HEK293 (cell line): ENCODE results near the gene RAB24.
A peak's percentile ranks its signal among the peaks of the same experiment; 100 is the strongest.

Source experiments
- ATF2 ChIP-seq: fragments of 450-650 bp; formaldehyde crosslinking; IDR thresholded peaks from 2 replicates; pipeline ENCODE4 v1.5.1; 2016; ENCODE audit warnings: missing biosample characterization, missing genetic modification characterization, low read depth
- GLIS1 ChIP-seq: fragments of 450-650 bp; formaldehyde crosslinking; IDR thresholded peaks from 2 replicates; pipeline ENCODE4 v1.5.1; 2016; ENCODE audit warnings: missing biosample characterization, missing genetic modification characterization
- KLF10 ChIP-seq: fragments of 450-650 bp; IDR thresholded peaks from 2 replicates; pipeline ENCODE4 v1.5.1; 2018; ENCODE audit warnings: missing biosample characterization, mild to moderate bottlenecking, missing genetic modification characterization
- KLF16 ChIP-seq: fragments of 450-650 bp; formaldehyde crosslinking; IDR thresholded peaks from 2 replicates; pipeline ENCODE4 v1.5.1; 2017; ENCODE audit warnings: missing biosample characterization, missing genetic modification characterization
- KLF8 ChIP-seq: fragments of 450-650 bp; formaldehyde crosslinking; IDR thresholded peaks from 2 replicates; pipeline ENCODE4 v1.5.1; 2016; ENCODE audit warnings: missing biosample characterization, missing genetic modification characterization
- OSR2 ChIP-seq: fragments of 450-650 bp; formaldehyde crosslinking; IDR thresholded peaks from 2 replicates; pipeline ENCODE4 v1.5.1; 2016; ENCODE audit warnings: missing biosample characterization, missing genetic modification characterization
- OVOL3 ChIP-seq: fragments of 450-650 bp; formaldehyde crosslinking; IDR thresholded peaks from 2 replicates; pipeline ENCODE4 v1.5.1; 2016; ENCODE audit warnings: missing biosample characterization, missing genetic modification characterization
- ZBTB1 ChIP-seq: fragments of 450-650 bp; formaldehyde crosslinking; IDR thresholded peaks from 2 replicates; pipeline ENCODE4 v1.5.1; 2016; ENCODE audit warnings: missing biosample characterization, missing genetic modification characterization
- ZBTB11 ChIP-seq: fragments of 450-650 bp; formaldehyde crosslinking; conservative IDR thresholded peaks from 2 replicates; pipeline ENCODE4 v1.5.1; 2016; ENCODE audit warnings: low read depth, missing biosample characterization, missing genetic modification characterization
- ZBTB20 ChIP-seq: fragments of 450-650 bp; formaldehyde crosslinking; IDR thresholded peaks from 2 replicates; pipeline ENCODE4 v1.5.1; 2016; ENCODE audit warnings: missing biosample characterization, missing genetic modification characterization
- ZBTB26 ChIP-seq: fragments of 450-650 bp; formaldehyde crosslinking; optimal IDR thresholded peaks from 2 replicates; pipeline ENCODE3; 2016; ENCODE audit warnings: missing biosample characterization, mild to moderate bottlenecking, missing genetic modification characterization
- ZEB2 ChIP-seq: fragments of 450-650 bp; formaldehyde crosslinking; IDR thresholded peaks from 2 replicates; pipeline ENCODE4 v1.5.1; 2016; ENCODE audit warnings: missing biosample characterization, missing genetic modification characterization
- ZFP41 ChIP-seq: fragments of 450-650 bp; formaldehyde crosslinking; IDR thresholded peaks from 2 replicates; pipeline ENCODE4 v1.5.1; 2016; ENCODE audit warnings: missing biosample characterization, missing genetic modification characterization, borderline replicate concordance
- ZIC2 ChIP-seq: fragments of 450-650 bp; formaldehyde crosslinking; IDR thresholded peaks from 2 replicates; pipeline ENCODE4 v1.5.1; 2016; ENCODE audit warnings: missing biosample characterization, missing genetic modification characterization
- ZNF10 ChIP-seq: fragments of 450-650 bp; formaldehyde crosslinking; IDR thresholded peaks from 2 replicates; pipeline ENCODE4 v1.5.1; 2017; ENCODE audit warnings: missing biosample characterization, missing genetic modification characterization
- ZNF133 ChIP-seq: fragments of 450-650 bp; formaldehyde crosslinking; IDR thresholded peaks from 2 replicates; pipeline ENCODE4 v1.5.1; 2016; ENCODE audit warnings: missing biosample characterization, missing genetic modification characterization
- ZNF24 ChIP-seq: fragments of 450-650 bp; formaldehyde crosslinking; IDR thresholded peaks from 2 replicates; pipeline ENCODE4 v1.5.1; 2016; ENCODE audit warnings: missing biosample characterization, missing genetic modification characterization
- ZNF324 ChIP-seq: fragments of 450-650 bp; formaldehyde crosslinking; IDR thresholded peaks from 2 replicates; pipeline ENCODE4 v1.5.1; 2016; ENCODE audit warnings: missing biosample characterization, missing genetic modification characterization
- ZNF391 ChIP-seq: fragments of 450-650 bp; formaldehyde crosslinking; IDR thresholded peaks from 2 replicates; pipeline ENCODE4 v1.5.1; 2016; ENCODE audit warnings: low read depth, missing biosample characterization, missing genetic modification characterization, borderline replicate concordance
- ZNF394 ChIP-seq: fragments of 450-650 bp; formaldehyde crosslinking; IDR thresholded peaks from 2 replicates; pipeline ENCODE4 v1.5.1; 2016; ENCODE audit warnings: missing biosample characterization, missing genetic modification characterization, mild to moderate bottlenecking, moderate library complexity, borderline replicate concordance
- ZNF560 ChIP-seq: fragments of 450-650 bp; formaldehyde crosslinking; IDR thresholded peaks from 2 replicates; pipeline ENCODE4 v1.5.1; 2017; ENCODE audit warnings: missing biosample characterization, missing genetic modification characterization, borderline replicate concordance
- ZNF624 ChIP-seq: fragments of 450-650 bp; formaldehyde crosslinking; IDR thresholded peaks from 2 replicates; pipeline ENCODE4 v1.5.1; 2017; ENCODE audit warnings: missing biosample characterization, missing genetic modification characterization
- ZNF639 ChIP-seq: fragments of 450-650 bp; formaldehyde crosslinking; IDR thresholded peaks from 2 replicates; pipeline ENCODE4 v1.5.1; 2016; ENCODE audit warnings: missing biosample characterization, missing genetic modification characterization
- ZNF660 ChIP-seq: fragments of 450-650 bp; IDR thresholded peaks from 2 replicates; pipeline ENCODE4 v1.5.1; 2018; ENCODE audit warnings: missing biosample characterization, mild to moderate bottlenecking, missing genetic modification characterization
- ZNF692 ChIP-seq: fragments of 450-650 bp; formaldehyde crosslinking; IDR thresholded peaks from 2 replicates; pipeline ENCODE4 v1.5.1; 2016; ENCODE audit warnings: missing biosample characterization, missing genetic modification characterization
- ZNF76 ChIP-seq: fragments of 450-650 bp; formaldehyde crosslinking; IDR thresholded peaks from 2 replicates; pipeline ENCODE4; 2016; ENCODE audit warnings: low read depth, missing biosample characterization, missing genetic modification characterization, borderline replicate concordance
- ZNF830 ChIP-seq: fragments of 450-650 bp; IDR thresholded peaks from 2 replicates; pipeline ENCODE4 v1.5.0; 2018; ENCODE audit warnings: missing biosample characterization, missing genetic modification characterization, low read depth, mild to moderate bottlenecking, moderate library complexity
- ZSCAN30 ChIP-seq: fragments of 450-650 bp; IDR thresholded peaks from 2 replicates; pipeline ENCODE4 v1.5.1; 2018; ENCODE audit warnings: missing biosample characterization, mild to moderate bottlenecking, missing genetic modification characterization, moderate library complexity

RAB24 gene

GRCh38 chr5:177311723-177312648 is 8.5 kb upstream of the RAB24 start, which contains the start of gene MXD3 (continued):
- TF ChIP-seq ZBTB26 (peak; percentile 41), ZBTB20 (tag by site-specific recombination) (peak; percentile 9; the same call in 1 of the 2 replicates), ZNF76 (tag by site-specific recombination) (peak; percentile 18; the same call in 1 of the 2 replicates), ZNF391 (tag by site-specific recombination) (no peak; the same call in 1 of the 2 replicates), ZNF830 (no peak), ZNF394 (tag by site-specific recombination) (peak; percentile 84), ZIC2 (tag by site-specific recombination) (no peak), OSR2 (tag by site-specific recombination) (0 out of 2 replicates have a peak, but pooled peaks have one; percentile 9), KLF10 (tag by site-specific recombination) (peak; percentile 99), ZNF639 (tag by site-specific recombination) (no peak), ZFP41 (tag by site-specific recombination) (no peak), KLF16 (tag by site-specific recombination) (peak; percentile 69), ZNF324 (tag by site-specific recombination) (peak; percentile 74), ZNF133 (tag by site-specific recombination) (no peak), ZNF10 (tag by site-specific recombination) (peak; percentile 48; the same call in 1 of the 2 replicates), ZBTB1 (tag by site-specific recombination) (no peak), OVOL3 (peak; percentile 45; the same call in 1 of the 2 replicates), ZNF624 (tag by site-specific recombination) (no peak), ZNF560 (tag by site-specific recombination) (no peak), ZBTB11 (tag by site-specific recombination) (peak; percentile 89), ZEB2 (tag by site-specific recombination) (peak; percentile 99), GLIS1 (peak; percentile 70), ATF2 (peak; percentile 40), ZNF660 (tag by site-specific recombination) (0 out of 2 replicates have a peak, but pooled peaks have one; percentile 23), ZSCAN30 (tag by site-specific recombination) (peak; percentile 77), ZNF692 (tag by site-specific recombination) (peak; percentile 99), KLF8 (peak; percentile 92; the same call in 1 of the 2 replicates), ZNF24 (tag by site-specific recombination) (peak; percentile 64; the same call in 1 of the 2 replicates)
